NB4 (cell line): Measurements from ENCODE around the gene CYCS.

Experiments
- POLR2A ChIP-seq: IDR thresholded peaks from 2 replicates; pipeline ENCODE4 v1.6.1; 2011; ENCODE audit warnings: mild to moderate bottlenecking; ENCODE audit not compliant: insufficient read length; ENCODE audit errors: extremely low read depth
- TF ChIP-seq, protein P1 (sequence below): IDR thresholded peaks from one replicate; pipeline ENCODE4 v1.5.1; 2012; ENCODE audit warnings: low read depth, low read length

DNA sequence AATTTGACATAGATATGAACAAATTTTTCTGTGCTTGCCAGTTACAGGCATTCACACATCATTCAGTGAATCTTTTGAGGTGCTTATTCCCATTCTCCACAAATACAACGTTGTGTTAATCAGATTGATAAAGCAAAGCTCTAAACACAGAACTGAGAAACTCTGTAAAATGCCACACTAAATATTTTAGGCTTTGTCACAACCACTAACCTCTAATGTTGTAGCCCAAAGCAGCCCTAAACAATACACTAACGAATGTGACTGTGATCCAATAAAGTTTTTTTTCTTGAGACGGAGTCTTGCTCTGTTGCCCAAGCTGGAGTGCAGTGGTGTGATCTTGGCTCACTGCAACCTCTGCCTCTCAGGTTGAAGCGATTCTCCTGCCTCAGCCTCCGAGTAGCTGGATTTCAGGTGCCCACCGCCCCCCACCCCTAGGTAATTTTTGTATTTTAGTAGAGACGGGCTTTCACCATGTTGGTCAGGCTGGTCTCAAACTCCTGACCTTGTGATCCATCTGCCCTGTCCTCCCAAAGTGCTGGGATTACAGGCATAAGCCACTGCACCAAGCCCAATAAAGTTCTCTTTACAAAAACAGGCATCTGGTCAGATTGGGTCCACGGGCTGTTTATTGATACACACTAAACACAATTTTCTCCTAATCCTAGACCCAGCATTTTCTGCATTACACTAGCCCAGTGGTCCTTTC, 6.9 kb downstream of the CYCS start:
- TF ChIP-seq, protein P1, sequence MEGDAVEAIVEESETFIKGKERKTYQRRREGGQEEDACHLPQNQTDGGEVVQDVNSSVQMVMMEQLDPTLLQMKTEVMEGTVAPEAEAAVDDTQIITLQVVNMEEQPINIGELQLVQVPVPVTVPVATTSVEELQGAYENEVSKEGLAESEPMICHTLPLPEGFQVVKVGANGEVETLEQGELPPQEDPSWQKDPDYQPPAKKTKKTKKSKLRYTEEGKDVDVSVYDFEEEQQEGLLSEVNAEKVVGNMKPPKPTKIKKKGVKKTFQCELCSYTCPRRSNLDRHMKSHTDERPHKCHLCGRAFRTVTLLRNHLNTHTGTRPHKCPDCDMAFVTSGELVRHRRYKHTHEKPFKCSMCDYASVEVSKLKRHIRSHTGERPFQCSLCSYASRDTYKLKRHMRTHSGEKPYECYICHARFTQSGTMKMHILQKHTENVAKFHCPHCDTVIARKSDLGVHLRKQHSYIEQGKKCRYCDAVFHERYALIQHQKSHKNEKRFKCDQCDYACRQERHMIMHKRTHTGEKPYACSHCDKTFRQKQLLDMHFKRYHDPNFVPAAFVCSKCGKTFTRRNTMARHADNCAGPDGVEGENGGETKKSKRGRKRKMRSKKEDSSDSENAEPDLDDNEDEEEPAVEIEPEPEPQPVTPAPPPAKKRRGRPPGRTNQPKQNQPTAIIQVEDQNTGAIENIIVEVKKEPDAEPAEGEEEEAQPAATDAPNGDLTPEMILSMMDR = no peak
- TF ChIP-seq POLR2A = no peak
